HS-27A (cell line): ENCODE data around the gene TEX10.
"Not testable (repeated sequence)": the region's sequence is repeated elsewhere in the genome, so short reads cannot be mapped to it uniquely, and the experiment has no call there.

Source experiments
- DNase-seq: peaks from one replicate; pipeline ENCODE4 v3.0.0-alpha.2; 2012; ENCODE audit warnings: low read depth, missing footprints

The TEX10 gene

DNA sequence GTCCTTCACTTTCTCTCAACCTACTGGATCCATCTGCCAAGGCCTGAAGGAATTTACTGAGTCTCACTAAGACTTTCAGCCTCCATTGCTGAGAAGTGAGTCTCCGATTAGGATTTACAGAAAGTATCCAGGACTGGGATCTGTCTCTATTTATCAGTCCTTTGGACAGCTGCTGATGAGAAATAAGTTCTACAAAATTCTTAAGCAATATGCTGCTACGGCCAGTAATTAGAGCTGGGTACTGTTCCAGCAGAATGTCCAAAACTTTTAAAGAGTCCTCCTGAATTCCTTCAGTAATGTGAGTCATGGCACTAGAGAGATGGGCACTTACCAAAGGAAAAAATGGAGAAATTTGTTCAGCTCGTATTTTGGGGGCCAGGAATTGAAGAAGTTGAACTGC lies 5.9 kb downstream of the TEX10 start:
- DNase-seq = no peak

DNA sequence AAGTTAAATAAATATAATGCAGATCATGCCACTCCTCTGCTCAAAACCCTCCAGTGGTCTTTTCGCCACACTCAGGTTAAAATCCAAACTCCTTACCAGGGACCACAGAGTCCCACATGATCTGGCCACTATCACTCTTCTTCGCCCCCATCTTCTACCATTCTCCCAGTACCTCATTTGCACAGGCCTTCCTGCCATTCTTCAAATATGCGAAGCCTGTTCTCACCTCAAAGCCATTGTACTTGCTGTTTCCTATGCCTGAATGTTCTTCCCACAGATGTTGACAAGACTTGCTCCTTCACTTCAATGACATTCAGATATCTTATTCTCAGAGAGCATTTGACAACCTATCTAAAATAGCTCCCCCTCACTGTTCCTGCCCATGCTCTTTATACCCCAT lies 10.9 kb downstream of the TEX10 start:
- no peak for DNase-seq

DNA sequence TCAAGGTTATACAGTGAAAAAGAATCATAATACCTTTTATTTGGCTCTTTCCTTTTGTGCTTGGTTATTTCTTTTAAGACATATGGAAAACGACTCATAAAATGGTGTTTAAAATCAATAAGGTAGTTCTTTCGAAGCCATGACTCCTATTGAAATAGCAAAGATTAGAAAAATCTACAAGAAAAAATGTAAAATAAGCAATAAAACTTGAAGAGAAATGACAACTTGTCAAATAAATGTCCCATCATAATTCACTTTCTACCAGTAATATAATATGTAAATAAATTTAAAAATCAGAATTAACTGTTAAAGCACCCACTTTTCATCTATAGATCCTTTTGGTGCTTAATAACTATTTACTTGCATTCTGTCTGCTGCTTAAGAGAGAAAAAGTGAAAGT lies 12.5 kb downstream of the TEX10 start:
- no peak for DNase-seq

DNA sequence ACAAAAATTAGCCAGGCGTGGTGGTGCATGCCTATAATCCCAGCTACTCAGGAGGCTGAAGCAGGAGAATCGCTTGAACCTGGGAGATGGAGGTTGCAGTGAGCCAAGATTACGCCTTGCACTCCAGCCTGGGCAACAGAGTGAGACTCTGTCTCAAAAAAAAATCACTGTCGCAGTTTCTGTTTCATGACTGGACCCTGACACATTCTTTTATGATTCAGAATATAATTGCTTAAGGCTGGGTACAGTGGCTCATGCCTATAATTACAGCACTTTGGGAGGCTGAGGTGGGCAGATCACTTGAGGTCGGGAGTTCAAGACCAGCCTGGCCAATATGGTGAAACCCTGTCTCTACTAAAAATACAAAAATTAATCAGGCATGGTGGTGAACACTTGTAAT lies 14.0 kb downstream of the TEX10 start:
- DNase-seq = not testable (repeated sequence)

DNA sequence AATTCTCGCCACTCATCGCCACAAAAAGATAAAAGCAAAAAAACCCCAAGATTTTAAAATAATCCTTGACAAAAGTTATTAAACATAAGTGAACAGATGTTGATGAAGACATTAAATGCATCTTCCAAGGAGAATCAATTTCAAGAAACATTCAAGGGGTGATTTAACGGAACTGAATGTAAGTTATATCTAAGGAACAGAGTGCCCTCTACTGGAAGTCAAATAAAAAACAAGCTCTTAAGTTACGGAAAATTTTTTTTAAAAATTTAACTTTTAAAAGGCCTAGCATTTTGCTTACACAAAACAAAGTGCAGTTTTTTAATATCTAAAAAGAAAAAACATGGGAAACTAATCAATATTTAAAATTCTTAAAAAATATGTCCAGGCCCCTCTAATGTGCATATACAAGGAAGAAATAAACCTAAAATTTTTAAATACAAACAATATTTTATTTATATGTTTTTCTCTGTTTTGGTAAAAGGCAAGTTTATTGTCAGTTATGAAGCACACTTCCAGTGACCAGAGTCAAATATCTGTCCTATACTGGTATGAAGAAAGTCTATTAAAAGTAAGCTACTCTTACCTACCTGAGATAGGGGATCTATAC lies 28.0 kb downstream of the TEX10 start:
- no peak for DNase-seq

DNA sequence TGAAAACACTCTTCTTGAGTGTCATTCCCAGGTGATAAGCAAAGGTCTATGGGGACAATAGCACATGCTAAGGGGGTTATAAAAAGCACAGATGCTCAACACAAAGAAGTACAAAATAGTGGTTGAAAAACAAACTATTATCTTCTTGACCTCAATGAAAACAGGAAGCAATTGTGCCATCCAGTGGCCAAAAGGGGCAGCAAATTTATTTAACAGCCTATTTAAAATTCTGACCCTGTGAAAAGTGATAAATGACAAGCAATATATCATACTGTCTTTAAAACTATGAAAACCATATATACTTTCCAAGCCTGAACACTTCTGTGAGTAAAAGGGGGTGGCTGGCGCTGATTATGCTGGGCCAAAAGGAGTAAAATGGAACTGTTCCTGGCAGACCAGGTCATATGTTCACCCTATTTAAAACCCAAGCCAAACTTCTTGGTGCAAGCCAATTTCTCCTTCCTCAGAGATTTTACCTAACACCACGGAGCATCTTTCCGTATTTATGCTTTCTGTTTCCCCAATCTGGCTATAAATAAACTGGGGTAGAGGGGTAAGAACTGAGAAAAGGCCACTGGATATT lies 29.7 kb downstream of the TEX10 start:
- no peak for DNase-seq

DNA sequence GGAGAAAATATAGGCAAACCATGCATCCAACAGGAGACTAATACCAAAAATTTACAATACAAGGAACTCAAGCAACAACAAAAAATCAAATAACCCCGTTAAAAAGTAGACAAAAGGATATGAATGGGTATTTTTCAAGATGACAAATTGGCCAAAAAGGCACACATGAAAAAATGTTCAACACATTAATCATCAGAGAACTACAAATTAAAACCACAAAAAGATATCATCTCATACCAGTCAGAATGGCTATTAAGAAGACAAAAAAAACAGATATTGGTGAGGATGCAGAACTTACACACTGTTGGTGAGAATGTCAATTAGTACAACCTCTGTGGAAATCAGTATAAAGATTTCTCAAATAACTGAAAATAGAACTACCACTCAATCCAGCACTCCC lies 35.0 kb downstream of the TEX10 start:
- DNase-seq = peak; percentile 15

- DNase-seq = no peak
Observed at GRCh38 chr9:100315561-100315960, 37.2 kb downstream of the TEX10 start.

DNA sequence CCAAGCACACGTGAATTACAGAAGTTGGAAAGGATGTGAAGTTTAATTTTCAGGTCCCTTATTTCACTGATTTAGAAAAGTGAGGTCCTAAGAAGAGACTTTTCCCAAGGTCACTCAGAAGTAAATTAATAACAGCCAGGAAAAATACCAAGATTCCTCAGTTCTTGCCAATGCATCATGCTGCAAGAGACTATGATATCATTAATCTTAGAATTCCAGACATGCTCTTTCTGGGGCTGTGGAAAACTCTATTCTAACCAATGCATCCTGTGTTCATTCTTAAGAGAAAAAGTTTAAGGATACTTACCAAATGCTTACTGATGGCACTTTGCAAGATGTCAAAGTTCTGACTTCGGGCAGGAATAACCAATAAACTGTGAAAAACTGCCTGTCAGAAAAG lies 42.8 kb downstream of the TEX10 start:
- DNase-seq = no peak

GRCh38 chr9:100308965-100309564 lies 43.7 kb downstream of the TEX10 start:
- DNase-seq = no peak

GRCh38 chr9:100307080-100307479 lies 45.7 kb downstream of the TEX10 start:
- no peak for DNase-seq

DNA sequence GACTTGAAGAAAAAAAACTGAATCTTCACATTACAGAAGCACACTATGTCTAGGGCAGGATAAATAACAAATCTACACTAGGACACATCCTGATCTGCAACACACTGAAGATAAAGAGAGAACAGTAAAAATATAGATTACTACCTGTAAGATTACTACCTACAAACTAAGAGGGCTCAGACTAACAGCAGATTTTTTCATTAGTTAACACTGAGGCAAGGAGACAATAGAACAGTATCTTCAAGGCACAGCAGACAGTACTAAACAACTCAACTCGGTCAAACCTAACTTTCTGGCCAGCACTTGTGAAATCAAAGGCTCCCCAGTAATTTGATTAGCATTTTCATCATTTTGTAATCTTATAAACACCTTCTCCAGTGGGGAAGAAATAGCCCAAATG lies 46.5 kb downstream of the TEX10 start:
- no peak for DNase-seq

GRCh38 chr9:100303747-100304146 lies 49.0 kb downstream of the TEX10 start:
- no peak for DNase-seq

DNA sequence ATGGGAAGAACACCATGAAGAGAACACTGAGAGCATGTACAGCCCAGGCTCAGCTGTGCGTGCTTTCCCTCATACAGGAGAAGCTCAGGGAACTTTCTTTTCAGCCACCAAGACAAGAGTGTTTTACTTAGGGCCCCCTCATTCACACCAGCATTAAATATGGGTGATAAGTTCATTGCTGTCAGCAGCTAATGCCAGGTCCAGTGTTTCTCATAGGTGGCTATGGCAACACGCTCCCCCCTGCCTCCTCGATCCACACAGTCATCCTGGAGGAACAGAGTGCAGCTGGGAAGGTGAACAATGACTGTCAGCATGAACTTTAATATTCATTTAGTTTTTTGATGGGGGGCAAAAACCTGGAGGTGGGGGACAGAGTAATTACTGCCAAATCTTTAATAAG lies 54.4 kb downstream of the TEX10 start:
- no peak for DNase-seq

DNA sequence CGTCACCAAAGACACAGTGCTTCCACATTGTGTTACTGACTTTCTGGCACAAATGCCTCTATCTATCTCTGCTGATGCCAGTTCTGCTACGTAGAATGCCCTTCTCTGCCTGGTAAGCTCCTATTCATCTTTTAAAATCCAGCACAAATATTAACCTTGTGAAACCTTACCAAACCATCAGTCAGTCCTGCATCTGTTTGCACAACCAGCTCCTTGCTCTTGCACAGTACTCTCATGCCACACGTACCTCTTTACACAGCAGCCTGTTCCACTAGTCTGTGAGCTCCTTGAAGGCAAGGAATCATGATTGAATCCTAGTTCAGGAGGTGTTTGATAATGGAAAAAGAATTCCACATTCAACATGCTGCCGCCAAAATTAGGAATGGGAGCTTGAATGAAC lies 56.3 kb downstream of the TEX10 start:
- DNase-seq = no peak

GRCh38 chr9:100295240-100295639 lies 57.5 kb downstream of the TEX10 start:
- no peak for DNase-seq

GRCh38 chr9:100294806-100295205 lies 57.9 kb downstream of the TEX10 start:
- no peak for DNase-seq

GRCh38 chr9:100294341-100294740 lies 58.4 kb downstream of the TEX10 start:
- no peak for DNase-seq

GRCh38 chr9:100292414-100292813 lies 60.3 kb downstream of the TEX10 start:
- DNase-seq = no peak

- no peak for DNase-seq
Observed at GRCh38 chr9:100290714-100291113, 62.0 kb downstream of the TEX10 start.

DNA sequence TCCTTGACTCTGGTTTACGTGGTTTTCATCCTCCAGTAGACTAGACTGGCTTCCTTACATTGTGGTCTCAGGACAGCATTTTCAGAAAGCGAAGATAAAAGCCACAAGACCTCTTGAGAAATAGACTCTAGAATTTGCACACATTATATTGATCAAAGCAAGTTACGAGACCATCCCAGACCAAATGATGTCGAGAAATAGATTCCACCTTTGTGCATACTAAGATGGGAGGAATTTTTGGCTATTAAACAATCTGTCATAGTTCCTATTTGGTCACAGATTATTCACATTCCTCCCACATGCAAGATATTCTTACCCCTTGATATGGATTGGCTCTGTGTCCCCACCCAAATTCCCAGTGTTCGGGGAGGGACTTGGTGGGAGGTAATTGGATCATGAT lies 65.6 kb downstream of the TEX10 start:
- no peak for DNase-seq

GRCh38 chr9:100286257-100286656 lies 66.5 kb downstream of the TEX10 start:
- DNase-seq = no peak

DNA sequence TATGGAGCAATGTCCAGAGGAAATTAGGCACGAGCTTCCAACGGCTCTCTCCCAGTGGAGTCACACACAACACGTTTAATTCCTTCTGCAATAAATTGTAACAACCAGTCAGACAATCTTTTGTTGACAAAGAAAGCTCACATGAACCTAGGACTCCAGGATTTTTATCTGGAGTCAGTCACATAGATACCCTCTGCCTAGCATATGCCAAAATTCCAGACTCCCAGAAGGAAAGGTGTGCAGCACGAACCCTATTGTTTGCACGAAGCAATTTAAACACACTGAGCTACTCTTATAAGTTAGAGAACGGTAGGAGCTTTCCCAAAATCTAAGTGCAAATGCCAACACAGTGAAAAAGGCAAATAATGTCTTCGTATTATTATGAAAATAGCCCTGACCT lies 67.1 kb downstream of the TEX10 start:
- no peak for DNase-seq

DNA sequence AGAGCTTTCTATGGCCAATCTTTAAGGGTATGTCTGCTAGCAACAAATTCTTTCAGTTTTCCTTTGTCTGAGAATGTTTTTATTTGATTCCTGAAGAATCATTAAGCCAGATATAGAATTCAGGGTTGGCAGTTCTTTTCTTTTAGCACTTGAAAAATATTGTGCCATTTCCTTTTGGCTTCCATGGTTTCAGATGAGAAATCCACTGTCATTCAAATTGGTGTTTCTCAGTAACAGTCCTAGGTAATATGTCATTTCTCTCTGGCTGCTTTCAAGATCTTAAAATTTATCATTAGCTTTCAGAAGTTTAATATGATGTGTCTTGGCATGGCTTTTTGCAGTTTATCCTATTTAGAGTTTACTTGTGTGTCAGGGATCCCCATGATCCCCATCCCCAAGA lies 67.7 kb downstream of the TEX10 start:
- no peak for DNase-seq
